DND-41 (cell line): ENCODE results near the gene GABBR1.
"Not testable (repeated sequence)": the region's sequence is repeated elsewhere in the genome, so short reads cannot be mapped to it uniquely, and the experiment has no call there.

Experiments used
- ATAC-seq: fragments of 200-7000 bp; cut with Tn5 transposase; 3 replicates; pipeline ENCODE4 v1.9.1; 2021; ENCODE audit warnings: low read depth; ENCODE audit not compliant: insufficient read depth
- DNase-seq: peaks from one replicate; pipeline ENCODE4 v3.0.0-alpha.2; 2020
- H2AFZ ChIP-seq: 2 replicates; pipeline ENCODE4 v1.6.0; 2012; ENCODE audit warnings: low read depth, low read length
- H3K27ac ChIP-seq: 2 replicates; pipeline ENCODE4 v1.5.1; 2012; ENCODE audit warnings: low read length, inconsistent platforms
- H3K27me3 ChIP-seq: fragments of 200-600 bp; sonication (generic); 2 replicates; pipeline ENCODE4 v1.6.0; 2012; ENCODE audit warnings: low read length, mild to moderate bottlenecking, inconsistent platforms; ENCODE audit not compliant: insufficient read depth, poor library complexity
- H3K36me3 ChIP-seq: 2 replicates; pipeline ENCODE4 v1.5.1; 2012; ENCODE audit warnings: low read length, inconsistent platforms; ENCODE audit not compliant: insufficient read depth
- H3K4me1 ChIP-seq: 2 replicates; pipeline ENCODE4 v1.5.1; 2012; ENCODE audit warnings: mild to moderate bottlenecking, low read length; ENCODE audit not compliant: insufficient read depth
- H3K4me2 ChIP-seq: 2 replicates; pipeline ENCODE4 v1.6.0; 2012; ENCODE audit warnings: mild to moderate bottlenecking, moderate library complexity, low read length, inconsistent platforms; ENCODE audit not compliant: insufficient read depth
- H3K4me3 ChIP-seq, 2 experiments: fragments of 200-600 bp in 1 of 2; shearing (Covaris generic) in 1 of 2; 2 replicates each; pipeline ENCODE4 v1.5.1; 2012 to 2016; ENCODE audit warnings: inconsistent platforms in 2 of 2, low read length in 2 of 2, mild to moderate bottlenecking in 2 of 2, low read depth in 1 of 2, moderate library complexity in 1 of 2
- H3K79me2 ChIP-seq: 2 replicates; pipeline ENCODE4 v1.6.0; 2012; ENCODE audit warnings: low read length, inconsistent platforms; ENCODE audit not compliant: insufficient read depth
- H3K9ac ChIP-seq: 2 replicates; pipeline ENCODE4 v1.6.0; 2012; ENCODE audit warnings: low read depth, mild to moderate bottlenecking, inconsistent platforms, low read length, moderate library complexity
- H3K9me3 ChIP-seq: 2 replicates; pipeline ENCODE4 v1.5.1; 2012; ENCODE audit warnings: low read length, moderate library complexity, mild to moderate bottlenecking, inconsistent platforms; ENCODE audit not compliant: insufficient read depth, severe bottlenecking
- H4K20me1 ChIP-seq: 2 replicates; pipeline ENCODE4 v1.6.0; 2012; ENCODE audit warnings: low read length; ENCODE audit not compliant: insufficient read depth
- CTCF ChIP-seq: IDR thresholded peaks from 2 replicates; pipeline ENCODE4 v1.5.1; 2012; ENCODE audit warnings: borderline replicate concordance, low read length, moderate library complexity, mild to moderate bottlenecking; ENCODE audit not compliant: poor library complexity, severe bottlenecking; ENCODE audit errors: extremely low read depth
- EZH2 ChIP-seq: IDR thresholded peaks from 3 replicates; pipeline ENCODE4 v1.6.1; 2012; ENCODE audit warnings: borderline replicate concordance, low read depth, mild to moderate bottlenecking, moderate library complexity, low read length, inconsistent platforms; ENCODE audit not compliant: severe bottlenecking

GABBR1 gene

GRCh38 chr6:29675561-29675960 is 42.6 kb upstream of the GABBR1 start:
- H3K79me2 ChIP-seq = no peaks in the 10 kb centered on the region
- H3K27me3 ChIP-seq = peaks cover 5% of the 10 kb centered on the region
- no peaks in the 10 kb centered on the region for H3K9me3 ChIP-seq
- no peak overlapping the region for H3K27ac ChIP-seq
- H3K4me1 ChIP-seq = no peaks in the 10 kb centered on the region
- no peak overlapping the region for H3K4me3 ChIP-seq
- H3K9ac ChIP-seq = no peak overlapping the region
- no peak for ATAC-seq
- H2AFZ ChIP-seq = no peak overlapping the region
- no peaks in the 10 kb centered on the region for H3K36me3 ChIP-seq
- DNase-seq = no peak
- H3K4me2 ChIP-seq = no peak overlapping the region
- TF ChIP-seq CTCF (no peak), EZH2 (no peak)
- no peaks in the 10 kb centered on the region for H4K20me1 ChIP-seq

DNA sequence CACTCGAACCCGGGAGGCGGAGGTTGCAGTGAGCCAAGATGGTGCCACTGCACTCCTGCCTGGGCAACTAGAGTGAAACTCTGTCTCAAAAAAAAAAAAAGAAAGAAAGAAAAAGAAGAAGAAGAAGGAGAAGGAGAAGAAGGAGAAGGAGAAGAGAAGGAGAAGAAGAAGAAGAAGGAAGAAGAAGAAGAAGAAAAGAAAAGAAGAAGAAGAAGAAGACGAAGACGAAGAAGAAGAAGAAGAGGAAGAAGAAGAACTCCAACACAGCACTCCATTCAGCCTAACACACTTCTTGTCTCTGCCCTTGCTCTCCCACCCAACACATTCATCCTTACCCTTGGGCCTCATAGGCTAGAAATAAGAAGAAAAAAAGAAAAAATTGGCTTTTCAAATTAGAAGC is 41.0 kb upstream of the GABBR1 start:
- Histone ChIP-seq H3K9ac (no peak overlapping the region), H3K79me2 (no peaks in the 10 kb centered on the region), H3K4me2 (no peak overlapping the region), H4K20me1 (no peaks in the 10 kb centered on the region), H3K4me1 (no peaks in the 10 kb centered on the region), H3K9me3 (no peaks in the 10 kb centered on the region), H3K36me3 (no peaks in the 10 kb centered on the region), H3K27ac (no peak overlapping the region), H2AFZ (no peak overlapping the region), H3K4me3 (no peak overlapping the region), H3K27me3 (peaks cover 5% of the 10 kb centered on the region)
- ATAC-seq (no peak), DNase-seq (no peak)
- TF ChIP-seq CTCF (no peak), EZH2 (no peak)

DNA sequence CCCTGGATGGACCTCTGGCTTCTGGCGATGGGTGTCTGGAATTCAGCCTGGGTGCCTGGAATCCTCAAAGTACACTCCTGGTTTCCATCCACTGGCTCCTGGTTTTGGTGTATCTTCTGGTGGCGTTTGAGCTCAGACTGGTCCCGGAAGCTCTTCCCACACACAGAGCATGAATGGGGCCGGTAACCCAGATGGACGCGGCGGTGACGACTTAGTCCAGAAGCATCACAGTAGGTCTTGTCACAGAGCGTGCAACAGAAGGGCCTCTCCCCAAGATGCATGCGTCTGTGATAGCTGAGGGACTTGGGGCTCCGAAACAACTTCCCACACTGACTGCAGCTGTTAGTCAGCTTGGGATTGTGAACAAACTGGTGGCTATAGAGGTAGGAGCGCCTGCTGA is 40.2 kb upstream of the GABBR1 start:
- H4K20me1 ChIP-seq = no peaks in the 10 kb centered on the region
- peaks cover 5% of the 10 kb centered on the region for H3K27me3 ChIP-seq
- no peak overlapping the region for H3K27ac ChIP-seq
- H3K9ac ChIP-seq = no peak overlapping the region
- H3K9me3 ChIP-seq = no peaks in the 10 kb centered on the region
- no peaks in the 10 kb centered on the region for H3K4me1 ChIP-seq
- H2AFZ ChIP-seq = no peak overlapping the region
- no peak for DNase-seq
- H3K4me2 ChIP-seq = no peak overlapping the region
- no peaks in the 10 kb centered on the region for H3K79me2 ChIP-seq
- H3K36me3 ChIP-seq = no peaks in the 10 kb centered on the region
- no peak overlapping the region for H3K4me3 ChIP-seq
- no peak for ATAC-seq
- TF ChIP-seq EZH2 (no peak), CTCF (no peak)

DNA sequence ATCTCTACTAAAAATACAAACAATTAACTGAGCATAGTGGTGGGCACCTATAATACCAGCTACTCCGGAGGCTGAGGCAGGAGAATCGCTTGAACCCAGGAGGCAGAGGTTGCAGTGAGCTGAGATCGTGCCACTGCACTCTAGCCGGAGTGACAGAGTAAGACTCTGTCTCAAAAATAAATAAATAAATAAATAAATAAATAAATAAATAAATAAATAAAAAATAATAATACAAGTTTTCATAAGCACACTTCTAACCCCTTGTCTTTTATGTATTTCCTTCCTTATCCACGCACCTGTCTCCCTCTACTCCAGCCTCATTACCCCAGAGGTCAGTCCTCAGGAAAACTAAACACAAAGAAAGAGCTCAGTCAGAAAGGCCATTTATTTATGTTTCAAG is 39.1 kb upstream of the GABBR1 start:
- not testable (repeated sequence) for H2AFZ ChIP-seq, ATAC-seq, H3K9me3 ChIP-seq, H3K79me2 ChIP-seq, H3K9ac ChIP-seq, H3K27ac ChIP-seq, H3K4me3 ChIP-seq, H3K4me1 ChIP-seq, H3K4me2 ChIP-seq, H3K36me3 ChIP-seq, H3K27me3 ChIP-seq, DNase-seq, H4K20me1 ChIP-seq
